GM21717 (cell line): ENCODE measurements around the gene MUC5AC.
"Not testable (repeated sequence)": the region's sequence is repeated elsewhere in the genome, so short reads cannot be mapped to it uniquely, and the experiment has no call there.

Experiments used
- ATAC-seq: cut with Tn5 transposase; IDR thresholded peaks from one replicate; pipeline ENCODE4 v1.9.1; 2021; ENCODE audit warnings: mild to moderate bottlenecking, moderate library complexity; ENCODE audit not compliant: unreplicated experiment

Gene MUC5AC

DNA sequence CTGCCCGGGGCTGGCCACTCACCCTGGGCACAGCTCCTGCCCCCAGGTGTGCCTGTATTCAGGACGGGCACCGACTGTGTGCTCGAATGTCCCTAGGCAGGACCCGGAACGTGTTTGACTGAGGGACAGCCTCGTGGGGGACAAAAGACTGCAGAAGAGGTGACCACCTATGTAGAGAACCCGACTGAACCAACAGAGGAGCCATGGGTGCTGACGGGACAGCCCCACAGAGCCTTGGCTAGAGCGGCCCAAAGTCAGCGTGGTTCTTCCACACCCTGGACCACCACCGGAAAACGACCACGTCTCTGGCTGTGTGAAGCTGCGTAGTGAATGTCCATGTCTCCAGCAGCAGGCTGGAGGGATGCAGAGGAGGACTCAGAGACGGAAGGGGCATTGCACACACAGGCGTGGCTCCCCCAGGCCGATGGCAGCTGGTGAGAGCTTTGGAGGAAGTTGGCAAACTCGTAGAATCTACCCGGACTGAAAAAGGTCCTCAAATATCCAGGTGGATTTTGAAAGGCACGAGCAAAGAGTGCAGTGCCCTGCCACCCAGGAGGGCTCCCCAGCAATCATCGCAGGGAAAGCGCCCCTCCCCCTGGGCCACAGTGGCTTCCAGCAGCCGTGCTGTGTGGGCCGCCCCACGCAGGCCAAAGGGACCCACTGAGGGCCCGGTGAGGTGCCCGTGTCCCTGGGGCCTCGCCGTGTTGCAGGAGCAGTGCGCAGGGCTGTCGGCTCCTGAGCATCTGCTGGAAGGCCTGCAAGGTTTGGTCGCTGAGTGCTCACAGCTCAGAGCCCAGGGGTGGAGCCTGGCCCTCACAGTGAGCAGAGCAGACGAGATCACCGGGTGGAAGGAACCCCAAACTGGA lies 47.6 kb downstream of the MUC5AC start:
- ATAC-seq: no peak

DNA sequence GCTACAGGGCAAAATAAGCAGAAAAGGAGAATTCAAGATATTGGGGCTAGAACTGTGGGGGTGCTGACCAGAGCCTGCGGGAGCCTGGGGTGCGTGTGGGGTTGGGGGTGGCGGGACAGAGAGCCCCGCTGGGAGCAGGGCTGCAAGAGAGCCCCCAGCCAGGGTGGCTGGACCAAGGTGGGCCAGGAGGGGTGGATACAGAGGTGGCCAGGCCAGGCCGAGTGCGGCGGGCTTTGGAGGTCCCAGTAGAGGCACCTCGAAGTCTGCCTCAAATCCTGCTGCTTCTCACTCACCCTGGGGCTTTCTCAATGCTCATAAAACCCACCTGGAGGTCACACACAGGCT lies 48.2 kb downstream of the MUC5AC start:
- no peak for ATAC-seq

DNA sequence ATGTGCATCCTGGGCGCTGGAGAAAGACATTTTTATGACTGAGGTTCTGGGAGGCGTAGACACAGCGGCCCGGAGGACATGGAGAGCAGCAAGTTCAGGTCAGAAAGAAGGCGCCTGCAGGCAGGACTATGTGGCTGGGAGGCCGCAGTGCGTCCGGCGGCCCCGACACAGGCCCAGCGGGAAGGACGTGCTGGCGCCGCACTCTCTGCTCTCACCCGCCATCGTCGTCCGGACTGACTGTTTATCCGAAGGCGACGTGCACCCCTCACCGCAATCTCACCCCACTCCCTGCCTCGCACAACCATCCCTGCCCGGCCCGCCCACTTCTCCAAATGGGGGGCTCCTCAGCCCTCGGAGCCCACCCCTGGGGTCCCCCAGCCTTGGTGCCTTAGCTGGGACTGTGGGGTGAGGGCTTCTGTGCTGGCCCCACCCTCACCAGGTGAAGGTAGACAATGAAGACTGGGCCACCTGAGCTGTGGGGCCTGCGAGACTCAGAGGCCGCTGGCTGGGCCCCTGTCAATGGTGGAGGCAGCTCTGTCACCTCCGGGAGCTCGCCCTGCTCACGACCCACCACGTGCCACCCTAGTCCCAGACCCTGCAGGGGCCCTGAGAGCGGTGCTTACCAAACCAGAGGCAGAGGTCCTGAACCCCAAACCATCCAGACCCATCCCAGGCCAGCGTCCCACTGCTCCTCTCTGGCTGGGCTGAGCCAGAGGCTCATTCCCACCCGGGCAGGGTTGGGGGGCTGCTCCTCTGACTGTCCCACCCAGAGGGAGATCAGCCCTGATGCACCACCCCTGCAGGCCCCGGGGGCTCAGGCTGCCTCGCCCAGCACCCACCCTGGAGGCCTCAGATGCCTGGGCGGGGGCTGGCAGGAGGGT lies 48.9 kb downstream of the MUC5AC start:
- ATAC-seq: no peak

DNA sequence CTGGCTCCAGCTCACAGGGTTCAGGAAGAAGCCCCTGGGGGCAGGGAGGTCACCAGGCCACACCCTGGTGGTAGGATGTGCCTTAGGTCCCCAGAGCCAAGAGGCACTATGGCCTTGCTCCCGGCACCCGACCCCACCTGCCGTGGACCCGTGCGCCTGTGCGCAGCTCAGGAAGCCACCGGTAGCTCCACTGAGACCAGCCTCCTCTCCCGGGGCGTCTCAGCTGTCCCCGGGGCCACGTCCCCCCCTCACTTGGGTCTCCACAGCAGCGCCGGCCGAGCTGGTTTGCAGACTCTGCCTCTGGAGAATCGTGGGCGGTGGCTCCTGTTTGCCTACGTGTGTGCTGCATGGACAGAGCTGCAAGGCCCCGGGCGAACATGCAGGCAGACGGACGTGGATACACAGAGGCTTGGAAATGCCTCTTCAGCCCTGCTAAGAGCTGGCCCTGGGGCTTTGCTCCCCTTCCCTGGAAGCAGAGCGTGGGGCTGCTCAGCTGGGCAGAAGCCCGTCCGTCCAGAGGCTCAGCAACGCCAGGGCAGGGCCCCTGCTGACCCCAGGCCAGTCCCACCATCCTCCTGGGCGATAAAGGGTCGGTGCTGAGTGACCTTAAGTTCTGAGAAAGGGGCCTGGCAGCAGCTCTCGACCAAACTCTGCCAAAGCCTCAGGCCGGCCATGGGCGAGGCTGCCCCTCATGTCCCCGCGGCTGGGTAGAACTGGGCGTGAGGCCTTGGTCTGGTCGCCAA lies 49.8 kb downstream of the MUC5AC start:
- ATAC-seq: no peak

DNA sequence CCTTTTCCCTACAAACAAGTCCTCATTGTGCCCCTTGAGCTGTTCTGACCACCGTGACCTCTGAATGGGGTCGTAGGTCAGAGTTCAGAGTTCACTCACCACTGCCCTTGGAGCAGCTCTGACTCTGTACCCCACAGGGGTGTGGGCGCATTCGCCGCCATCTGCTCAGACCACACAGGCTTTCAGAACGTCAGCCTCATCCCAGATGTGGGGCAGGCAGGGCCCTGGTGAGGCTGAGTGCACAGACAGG lies 50.3 kb downstream of the MUC5AC start:
- ATAC-seq: no peak

DNA sequence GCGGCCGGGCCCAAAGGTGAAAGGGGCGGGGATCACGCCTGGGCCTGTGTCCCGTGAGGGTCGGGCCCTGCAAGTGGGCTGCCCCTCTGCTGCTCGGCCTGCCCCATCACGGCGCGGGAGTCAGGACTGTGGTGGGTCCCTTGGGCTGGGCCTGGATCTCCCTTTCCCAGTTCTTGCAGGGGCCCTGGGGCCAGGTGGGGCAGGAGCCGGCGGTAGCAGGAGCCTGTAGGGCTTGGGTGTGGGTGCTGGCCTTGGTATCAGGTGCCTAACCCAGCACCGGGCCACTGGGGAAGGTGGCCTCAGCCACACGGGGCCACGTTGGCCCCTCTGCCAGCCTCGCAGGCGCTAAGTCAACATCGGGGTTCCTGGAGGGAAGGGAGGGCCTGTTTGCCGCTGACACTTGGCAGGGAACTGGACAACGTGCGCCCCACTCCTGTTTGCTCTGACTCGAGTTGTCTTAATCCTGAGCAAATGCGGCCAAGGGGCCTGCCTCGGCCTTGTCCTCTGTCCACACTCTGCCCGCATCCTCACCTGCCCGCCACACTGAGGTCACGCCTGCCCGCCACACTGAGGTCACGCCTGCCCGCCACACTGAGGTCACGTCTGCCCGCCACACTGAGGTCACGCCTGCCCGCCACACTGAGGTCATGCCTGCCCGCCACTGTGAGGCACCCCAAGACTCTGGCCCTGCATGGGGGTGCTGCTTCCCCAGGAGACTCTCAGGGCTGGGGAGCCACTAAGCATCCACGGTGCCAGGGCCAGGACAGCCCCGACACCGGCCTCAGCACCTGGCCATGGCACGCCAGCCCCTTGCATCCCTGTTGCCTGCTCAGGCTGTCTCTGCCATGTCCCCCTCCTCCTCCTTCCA lies 50.9 kb downstream of the MUC5AC start:
- ATAC-seq: no peak

DNA sequence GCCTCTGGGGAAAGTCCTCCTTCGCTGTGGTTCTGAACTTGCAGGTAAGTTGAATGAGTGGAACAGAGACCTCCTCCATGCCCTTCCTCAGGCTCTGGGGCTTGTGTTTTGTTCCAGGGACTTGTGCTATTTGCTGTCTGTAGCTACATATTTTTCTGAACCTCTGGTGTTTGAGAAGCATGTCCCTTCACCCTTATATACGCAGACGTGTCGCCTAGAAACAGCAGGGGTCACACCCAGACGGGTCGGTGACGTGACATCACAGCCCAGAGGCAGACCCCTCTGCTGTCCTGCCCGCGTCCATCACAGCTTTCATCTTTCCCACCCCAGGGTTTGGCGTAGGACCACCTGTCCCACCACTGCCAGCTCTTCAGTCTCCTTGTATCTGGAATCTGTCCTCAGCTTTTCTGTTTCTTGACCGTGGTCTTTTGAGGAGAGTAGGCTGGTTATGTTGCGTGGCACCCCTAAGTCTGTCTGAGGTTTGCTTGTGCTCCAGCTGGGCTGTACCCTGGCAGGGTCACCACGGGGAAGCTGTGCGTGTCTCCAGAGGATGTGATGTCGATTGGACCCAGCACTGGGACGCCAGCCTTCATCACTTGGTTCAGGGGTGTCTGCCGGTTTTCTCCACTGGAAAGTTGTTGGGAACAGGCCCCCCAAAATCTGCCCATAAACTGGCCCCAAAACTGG lies 51.8 kb downstream of the MUC5AC start:
- no peak for ATAC-seq

DNA sequence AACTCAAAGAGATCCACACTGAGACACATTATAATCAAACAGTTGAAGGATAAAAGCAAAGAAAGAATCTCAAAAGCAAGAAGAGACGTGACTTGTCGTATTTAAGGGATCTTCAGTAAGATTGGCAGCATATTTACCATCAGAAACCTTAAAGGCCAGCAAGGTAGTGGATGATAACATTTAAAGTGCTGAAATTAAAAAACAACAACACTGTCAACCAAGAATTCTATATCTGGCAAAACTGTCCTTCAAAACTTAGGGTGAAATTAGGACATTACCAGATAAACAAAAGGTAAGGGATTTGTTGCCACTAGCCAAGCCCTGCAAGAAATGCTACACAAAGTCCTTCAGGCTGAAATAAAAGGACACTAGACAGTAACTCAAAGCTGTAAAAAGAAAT lies 54.1 kb downstream of the MUC5AC start:
- ATAC-seq: no peak

DNA sequence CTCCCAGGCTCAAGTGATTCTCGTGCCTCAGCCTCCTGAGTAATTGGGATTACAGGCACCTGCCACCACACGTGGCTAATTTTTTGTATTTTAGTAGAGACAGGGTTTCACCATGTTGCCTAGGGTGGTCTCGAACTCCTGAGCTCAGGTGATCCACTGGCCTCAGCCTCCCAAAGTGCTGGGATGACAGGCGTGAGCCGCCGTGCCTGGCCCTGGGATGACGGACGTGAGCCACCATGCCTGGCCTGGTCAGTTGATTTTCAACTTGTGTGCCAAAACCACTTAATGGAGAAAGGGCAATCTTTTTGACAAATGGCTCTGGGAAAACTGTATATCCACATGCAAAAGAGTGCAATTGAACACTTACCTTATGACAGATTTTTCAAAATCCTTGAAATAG lies 58.1 kb downstream of the MUC5AC start:
- ATAC-seq: not testable (repeated sequence)

DNA sequence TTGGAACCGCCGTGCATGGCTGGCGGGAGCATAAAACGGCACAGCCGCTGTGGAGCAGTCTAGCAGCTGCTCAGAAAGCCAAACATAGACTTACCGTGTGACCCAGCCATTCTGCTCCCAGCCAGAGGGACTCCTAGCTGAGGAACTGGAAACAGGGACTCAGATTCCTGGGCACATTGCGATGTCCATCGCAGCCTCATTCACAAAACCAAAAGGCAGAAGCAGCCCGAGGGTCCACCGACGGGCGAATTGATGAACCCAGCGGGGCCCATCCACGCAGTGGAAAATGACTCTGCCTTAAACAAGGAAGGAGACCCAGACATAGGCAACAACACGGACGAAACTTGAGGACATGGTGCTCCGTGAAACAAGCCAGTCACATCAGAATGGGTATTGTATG lies 59.4 kb downstream of the MUC5AC start:
- ATAC-seq: no peak

DNA sequence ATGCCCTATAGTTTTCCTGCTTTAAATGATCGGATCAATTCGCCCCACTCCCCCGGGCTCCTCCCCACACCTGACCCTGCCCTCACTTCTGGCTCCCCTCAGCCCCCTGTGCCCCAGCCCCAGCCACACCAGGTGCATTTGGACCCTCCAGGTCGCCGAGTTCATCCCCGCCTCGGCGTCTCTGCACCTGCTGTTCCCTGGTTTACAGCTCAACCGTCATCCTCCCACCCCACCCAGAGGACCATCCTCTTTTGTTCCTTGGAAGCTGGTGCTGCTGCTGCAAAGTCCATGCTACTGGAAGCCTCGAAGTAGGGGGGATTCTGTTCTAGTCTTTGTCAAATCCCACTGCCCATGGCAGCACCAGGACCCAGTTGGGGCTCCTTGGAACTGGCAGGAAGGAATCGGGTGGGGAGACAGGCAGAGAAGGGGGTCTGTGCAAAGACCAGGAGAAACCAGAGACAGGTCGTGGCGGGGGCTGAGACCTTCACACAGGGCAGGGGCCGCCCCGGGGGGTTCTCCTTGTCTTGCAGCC lies 60.6 kb downstream of the MUC5AC start:
- ATAC-seq: no peak

DNA sequence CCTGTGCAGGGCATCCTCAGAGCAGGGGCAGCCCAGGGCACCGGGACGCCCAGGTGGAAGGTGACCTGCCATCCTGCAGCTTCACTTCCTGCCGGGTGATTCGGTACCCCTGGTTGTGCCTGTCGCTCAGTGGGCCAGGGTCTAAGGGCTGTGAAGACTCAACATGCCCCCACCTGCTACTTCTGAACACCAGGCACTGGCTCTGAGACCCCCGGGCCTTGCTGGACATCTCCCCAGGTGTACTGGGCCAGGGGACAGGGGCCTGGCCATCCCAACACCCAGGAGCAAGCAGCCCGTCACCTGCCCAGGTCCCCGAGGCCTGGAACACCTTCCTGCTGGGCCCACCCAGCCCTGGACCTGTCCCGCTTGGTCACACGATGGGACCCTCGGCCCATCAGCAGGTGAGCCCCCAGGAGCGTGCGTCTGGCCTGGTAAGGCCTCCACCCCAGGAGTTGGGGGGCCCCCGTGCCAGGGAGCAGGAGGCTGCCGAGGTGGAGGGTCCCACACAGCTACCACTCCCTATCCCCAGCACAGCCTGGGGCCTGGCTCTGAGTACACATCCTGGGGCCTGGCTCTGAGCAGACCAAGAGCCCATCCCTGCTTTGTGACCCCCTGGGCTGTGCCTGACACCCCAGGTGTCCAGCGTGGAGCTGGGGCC lies 61.2 kb downstream of the MUC5AC start:
- ATAC-seq: no peak

DNA sequence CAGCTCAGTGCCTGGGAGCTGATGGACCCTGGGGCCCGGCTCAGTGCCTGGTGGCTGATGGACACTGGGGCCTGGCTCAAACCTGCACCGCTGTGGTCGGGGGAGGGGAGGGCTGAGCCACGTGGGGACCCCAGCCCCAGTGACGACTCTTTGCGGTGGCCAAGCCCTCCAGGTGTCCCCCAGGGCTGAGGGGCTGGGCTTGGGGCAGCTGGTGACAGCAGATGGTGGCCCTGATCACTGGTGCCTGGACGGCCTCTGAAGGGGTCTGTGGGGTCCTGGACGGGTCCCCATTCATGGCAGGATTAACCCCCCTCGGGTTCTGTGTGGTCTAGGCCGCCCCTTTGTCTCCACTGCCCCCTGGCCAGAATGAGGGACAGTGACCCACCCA lies 61.7 kb downstream of the MUC5AC start:
- ATAC-seq: no peak

DNA sequence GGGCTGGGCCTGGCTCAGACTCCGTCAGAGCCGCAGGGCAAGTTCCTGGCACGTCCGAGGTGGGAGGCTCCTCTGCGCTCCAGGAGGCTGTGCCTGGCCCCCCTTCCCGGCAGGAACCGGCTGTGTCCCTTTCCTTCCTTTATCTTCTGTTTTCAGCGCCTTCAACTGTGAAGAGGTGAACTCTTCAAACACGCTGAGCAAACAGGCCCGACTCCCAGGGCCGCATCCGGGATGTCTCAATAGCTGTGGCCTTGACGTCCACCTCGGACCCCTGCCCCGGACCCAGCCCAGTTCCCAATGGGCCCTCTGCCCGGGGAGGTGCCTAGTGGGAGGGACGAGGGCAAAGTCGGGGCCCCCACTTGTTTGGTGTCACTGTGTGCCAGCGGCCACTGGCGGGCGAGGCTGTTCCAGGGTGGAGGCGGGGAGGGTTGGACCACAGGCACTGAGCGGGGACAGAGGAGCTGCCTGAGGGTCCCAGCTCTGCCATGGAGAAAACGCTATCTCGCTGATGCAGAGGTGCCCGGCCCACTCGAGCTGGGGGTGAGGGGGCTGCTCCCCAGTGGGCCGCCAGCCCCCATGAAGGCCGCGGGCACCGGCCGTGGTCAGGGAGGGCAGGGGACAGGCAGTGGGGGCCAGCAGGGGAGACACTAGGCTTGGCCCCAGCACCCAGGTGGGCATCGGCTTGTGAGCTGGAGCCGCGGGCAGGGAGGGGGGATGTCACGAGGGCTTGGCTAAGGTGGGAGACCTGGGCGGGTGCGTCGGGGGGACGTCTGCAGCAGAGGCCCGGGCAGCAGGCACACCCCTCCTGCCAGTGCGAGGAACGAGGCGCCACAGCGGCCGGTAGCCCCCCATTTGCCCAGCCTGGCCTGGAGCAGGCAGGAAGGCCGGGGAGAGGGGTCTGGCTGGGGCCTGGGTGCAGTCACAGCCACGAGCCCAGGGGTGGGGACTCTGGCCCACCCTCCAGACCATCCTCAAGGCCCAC lies 62.4 kb downstream of the MUC5AC start:
- no peak for ATAC-seq

DNA sequence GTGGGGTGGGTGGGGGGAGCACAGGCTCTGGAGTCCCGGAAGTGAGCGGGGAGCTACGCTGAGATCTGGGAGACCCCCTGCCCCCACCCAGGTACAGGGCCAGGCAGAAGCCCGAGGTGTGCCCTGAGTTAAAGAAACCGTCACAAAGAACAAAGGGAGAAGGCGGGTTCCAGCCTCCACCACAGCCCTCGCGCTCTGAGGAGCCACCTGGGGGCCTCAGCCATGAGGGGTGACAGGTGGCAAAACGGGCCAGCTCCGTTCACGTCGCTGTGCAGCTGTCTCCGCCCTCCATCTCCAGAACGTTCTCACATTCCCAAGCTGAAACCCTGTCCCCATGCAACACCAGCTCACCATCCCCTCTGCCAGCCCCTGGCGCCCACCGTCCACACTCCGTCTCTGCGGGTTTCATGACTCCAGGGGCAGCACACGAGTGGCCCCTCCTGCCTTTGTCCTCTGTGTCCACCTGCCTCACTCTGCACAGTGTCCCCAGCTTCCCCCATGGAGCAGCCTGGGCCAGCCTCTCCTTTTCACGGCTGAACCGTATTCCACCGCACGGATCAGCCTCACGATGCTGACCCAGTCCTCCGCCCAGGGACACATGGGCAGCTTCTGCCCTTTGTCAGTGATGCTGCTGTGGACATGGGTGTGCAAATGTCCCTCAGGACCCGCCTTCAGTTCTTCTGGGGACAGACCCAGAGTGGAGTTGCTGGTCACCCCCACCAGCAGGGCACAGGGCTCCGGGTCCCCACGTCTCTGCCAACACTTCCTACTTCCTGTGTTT lies 63.4 kb downstream of the MUC5AC start:
- no peak for ATAC-seq

DNA sequence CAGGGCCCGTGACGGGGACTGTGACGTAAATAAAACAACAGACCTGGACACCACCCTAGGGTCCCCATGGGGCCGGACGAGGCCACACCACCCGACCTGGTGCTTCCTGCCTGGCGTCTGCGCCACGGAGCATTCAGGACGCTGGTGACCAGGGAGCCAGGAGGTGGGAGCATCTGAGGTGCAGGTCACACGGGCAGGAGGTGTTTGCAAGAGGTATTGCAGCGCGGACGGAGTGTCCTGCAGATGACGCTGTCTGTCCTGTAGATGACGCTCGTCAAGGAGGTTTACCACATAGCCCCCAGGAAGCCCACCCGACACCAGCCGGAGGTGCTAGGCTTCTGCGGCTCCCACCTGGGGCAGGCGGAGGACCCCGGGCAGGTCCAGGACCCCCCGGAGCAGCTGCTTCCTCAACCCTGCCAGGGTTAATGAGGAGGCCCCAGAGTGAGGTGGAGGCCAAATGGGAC lies 64.1 kb downstream of the MUC5AC start:
- no peak for ATAC-seq
